Hematopoietic multipotent progenitor cell treated with erythropoietin and hydrocortisone succinate and interleukin-3 and kit ligand, for 8 days (in vitro differentiated cells): Measurements from ENCODE around the gene CER1.
"Not testable (repeated sequence)": the region's sequence is repeated elsewhere in the genome, so short reads cannot be mapped to it uniquely, and the experiment has no call there.

Experiments used
- DNase-seq: peaks from one replicate; pipeline ENCODE4 v3.0.0-alpha.2; 2015

CER1 gene

DNA sequence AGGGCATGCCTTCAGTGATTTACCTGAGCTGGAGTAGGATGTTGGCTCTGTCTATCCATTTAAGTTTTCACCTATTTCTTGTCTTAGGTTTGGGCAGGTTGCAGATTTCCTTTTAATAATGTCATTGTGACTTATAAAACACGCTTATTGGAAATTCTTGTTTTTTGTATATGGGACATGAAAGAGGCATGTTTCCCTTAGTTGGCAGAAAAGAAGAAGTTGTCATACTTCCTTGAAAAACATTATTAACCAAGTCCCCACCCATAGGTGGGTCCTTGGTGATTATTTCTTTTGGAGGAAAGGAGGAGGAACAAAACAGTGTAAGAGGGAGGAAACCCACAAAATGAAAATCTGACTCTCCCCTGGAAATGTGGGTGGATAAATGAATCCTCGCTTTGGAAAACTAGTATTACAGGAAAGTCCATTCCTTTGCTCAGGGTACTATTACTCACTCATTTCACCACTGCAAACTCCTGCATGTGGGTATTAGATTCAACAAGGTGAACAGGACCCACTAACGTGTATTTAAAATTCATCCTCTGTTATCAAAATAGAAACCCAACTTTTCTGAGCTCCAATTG is 9.3 kb downstream of the CER1 start:
- DNase-seq = no peak

GRCh38 chr9:14710804-14711203 is 11.7 kb downstream of the CER1 start:
- DNase-seq = no peak

DNA sequence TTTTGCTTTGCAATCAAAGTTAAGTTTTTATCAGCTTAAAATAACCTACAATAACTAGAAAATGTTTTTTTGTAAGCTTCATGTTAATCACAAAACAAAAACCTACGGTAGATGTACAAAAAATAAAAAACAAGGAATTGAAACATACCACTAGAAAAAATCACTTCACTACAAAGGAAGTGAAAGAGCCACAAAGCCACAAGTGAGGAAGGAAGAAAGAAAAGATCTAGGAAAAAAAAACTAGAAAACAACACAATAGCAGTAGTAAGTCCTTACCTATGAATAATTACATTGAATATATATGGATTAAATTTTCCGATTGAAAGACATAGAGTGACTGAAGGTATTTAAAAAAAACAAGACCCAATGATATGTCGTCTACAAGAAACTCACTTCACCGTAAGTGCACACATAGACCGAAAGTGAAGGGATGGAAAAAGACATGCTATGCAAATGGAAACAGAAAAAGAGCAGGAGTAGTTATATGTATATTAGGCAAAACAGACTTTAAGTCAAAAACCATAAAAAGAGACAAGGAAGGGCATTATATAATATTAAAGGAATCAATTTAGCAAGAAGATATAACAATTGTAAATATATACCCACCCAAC is 15.9 kb downstream of the CER1 start:
- no peak for DNase-seq

DNA sequence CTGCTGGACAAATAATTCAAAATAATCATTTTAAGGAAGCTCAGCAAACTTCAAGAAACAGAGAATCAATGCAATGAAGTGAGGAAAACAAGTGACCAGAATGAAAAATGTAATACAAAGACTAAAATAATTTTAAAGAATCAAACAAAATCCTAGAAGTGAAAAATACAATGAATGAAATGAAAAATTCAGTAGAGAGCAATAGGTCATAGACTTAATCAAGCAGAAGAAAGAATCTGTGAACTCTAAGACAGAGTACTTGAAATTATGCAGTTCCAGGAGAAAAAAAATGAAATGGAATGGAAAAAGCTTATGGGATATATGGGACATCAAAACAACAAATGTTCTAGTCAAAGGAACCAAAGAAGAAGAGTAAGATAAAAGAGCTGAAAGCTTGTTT is 17.5 kb downstream of the CER1 start:
- no peak for DNase-seq

GRCh38 chr9:14704281-14704680 is 18.3 kb downstream of the CER1 start:
- DNase-seq = no peak

GRCh38 chr9:14702200-14702720 is 20.3 kb downstream of the CER1 start:
- DNase-seq = no peak

DNA sequence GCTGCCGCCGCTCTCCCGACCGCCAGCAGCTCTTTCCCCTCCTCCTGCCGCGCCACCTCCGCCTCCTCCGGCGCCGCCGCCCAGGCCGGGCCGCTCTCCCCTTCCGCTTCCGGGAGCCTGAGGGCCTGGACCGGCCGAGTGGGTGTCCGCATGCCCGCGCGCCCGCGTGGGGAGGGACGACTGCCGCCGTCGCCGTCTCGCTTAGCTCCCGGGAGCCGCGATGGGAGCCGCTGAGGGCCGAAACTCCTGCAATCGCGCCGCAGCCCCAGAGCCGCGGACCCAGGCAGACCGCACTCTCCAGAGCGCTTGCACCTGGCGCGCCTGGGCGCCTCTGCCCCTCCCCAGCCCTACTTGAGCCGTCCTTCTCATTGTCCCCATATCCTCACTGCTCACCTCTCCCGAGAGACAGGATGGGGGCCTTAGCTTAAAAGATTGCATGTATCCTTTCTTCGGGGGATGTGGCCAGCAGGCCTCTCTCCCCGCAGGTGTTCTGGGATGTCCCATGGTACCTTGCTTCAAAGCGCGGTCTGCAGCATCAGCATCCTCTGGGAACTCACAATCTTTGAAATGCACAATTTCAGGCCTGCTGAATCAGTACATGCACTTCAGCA is 29.2 kb downstream of the CER1 start, which contains the start of gene ZDHHC21:
Gene ZDHHC21, minus strand, starts transcription at position 182 of the 611 bp plus-strand sequence. CDS start 19,092 bp downstream, outside the sequence.
- peak; percentile 69 for DNase-seq

- peak; percentile 16 for DNase-seq
Measured at GRCh38 chr9:14692470-14693250, 29.9 kb downstream of the CER1 start.

DNA sequence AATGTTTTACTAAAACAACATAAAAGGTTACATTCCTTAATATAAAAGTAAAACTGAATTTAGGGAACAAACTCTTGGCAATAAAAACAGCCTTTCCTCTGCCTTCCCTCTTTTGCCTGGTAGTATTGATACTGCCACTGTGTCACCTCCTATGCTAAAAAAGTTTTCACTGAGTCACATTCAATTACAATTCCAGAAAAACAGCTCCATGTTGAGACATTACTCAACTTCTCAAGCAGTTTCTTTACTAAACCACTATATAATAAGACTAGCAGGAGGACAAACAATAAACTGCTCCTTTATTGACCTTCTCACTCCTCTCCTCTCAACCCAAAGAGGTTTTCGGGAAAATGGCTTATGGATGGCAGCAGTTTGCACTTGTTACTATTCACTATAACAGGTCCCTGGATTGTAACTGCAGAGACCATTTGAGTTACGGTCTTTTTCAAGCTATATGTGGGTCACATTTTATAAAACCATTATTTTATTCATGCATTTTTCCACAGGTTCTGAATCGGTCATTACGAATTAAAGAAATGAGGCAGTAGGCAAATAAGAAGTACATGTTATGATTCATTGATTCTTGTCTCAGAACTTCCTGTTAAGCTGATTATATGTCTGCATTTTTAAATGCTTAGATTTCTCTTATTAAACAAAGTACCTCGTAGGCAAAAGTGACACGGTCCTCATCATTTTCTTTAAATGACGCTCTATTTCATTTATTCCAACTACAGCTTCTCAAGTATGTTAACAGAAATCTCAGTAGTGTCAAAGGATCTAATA is 31.4 kb downstream of the CER1 start:
- no peak for DNase-seq

DNA sequence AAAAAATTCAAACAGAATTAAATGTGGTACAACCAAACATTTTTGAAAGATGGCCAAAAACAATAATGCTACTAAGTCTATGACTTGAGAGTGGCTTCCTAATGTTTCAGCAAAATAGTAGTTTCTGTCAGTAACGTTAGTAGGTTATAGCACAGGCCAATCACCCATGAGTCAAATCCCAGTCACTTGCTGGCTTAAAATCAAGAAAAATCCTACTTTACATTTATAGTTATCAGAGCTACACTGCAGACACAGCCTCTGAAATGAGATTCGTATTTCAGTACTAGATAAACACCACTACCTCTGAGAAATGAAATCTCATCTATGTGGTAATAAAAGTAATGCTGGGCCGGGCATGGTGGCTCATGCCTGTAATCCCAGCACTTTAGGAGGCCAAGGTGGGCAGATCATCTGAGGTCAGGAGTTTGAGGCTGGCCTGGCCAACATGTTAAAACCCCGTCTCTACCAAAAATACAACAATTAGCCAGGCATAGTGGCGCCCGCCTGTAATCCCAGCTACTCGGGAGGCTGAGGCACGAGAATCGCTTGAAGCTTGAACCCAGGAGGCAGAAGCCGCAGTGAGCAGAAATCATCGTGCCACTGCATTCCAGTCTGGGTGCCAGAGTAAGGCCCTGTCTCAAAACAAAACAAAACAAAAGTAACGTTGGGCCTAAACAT is 35.4 kb downstream of the CER1 start:
- no peak for DNase-seq

GRCh38 chr9:14686168-14686567 is 36.4 kb downstream of the CER1 start:
- DNase-seq = no peak

GRCh38 chr9:14682616-14683015 is 39.9 kb downstream of the CER1 start:
- not testable (repeated sequence) for DNase-seq

- DNase-seq = no peak
Measured at GRCh38 chr9:14678776-14679175, 43.8 kb downstream of the CER1 start.

DNA sequence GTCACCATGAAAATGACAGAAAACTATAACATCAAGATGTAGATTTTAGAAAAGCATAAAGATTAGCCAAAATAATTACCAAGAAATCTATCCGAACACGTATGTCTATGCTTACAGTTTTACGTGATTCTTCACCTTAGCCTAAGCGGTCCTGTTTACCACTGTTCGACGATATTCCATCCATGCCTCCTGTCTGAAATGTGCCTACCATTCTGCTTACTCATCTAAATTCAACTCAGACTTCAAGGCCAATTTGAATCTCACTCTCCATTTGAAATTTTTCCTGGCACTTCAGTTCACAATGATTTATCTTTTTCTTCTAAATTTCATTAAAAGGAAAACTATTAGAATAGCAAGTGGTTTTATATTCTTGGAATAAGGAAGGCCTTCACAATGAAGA is 44.7 kb downstream of the CER1 start:
- no peak for DNase-seq

- no peak for DNase-seq
Measured at GRCh38 chr9:14677396-14677795, 45.1 kb downstream of the CER1 start.

DNA sequence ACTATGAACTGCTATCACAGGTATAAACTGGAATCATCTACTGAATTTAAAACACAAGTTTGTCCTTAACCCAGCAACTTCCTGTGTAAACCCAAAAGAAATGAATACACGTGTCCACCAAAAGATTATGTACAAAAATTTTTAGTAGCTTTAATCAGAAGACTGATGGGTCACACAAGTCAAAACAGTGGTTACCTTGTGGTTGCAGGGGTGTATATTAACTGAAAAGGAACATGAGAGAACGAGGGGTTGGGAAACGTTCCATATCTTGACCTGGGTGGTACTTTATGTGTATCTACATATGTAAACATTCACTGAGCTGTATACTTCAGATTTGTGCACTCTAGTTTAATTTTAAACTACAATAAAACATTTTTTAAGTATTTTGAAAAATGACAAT is 47.9 kb downstream of the CER1 start:
- DNase-seq = no peak

GRCh38 chr9:14671377-14671776 is 51.2 kb downstream of the CER1 start:
- DNase-seq = no peak

DNA sequence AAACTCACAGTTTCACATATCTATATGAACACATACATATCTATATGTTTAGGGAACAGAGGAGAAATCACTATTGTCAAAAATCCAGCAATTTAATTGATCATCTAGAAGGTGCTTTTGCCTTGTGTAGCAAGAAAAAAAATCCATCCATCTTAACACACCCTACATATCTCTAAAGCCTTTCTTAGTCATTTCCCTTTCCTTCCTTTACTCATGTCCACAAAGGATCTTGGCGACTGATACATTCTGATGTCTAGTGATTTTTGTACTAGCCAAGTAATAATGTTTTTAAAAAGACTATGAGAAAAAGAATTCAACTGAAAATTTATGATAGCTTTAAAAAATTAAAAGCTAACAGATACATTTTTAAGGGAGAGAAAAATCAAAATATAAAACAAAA is 51.8 kb downstream of the CER1 start:
- DNase-seq = no peak
